Stimulated activated naive CD4-positive, alpha-beta T cell (primary cell): ENCODE data around the gene CD37.

Experiments
- DNase-seq, 6 experiments: peaks; one replicate each; lab custom pipeline; 2025; lab: John Stamatoyannopoulos, UW

CD37 gene

DNA sequence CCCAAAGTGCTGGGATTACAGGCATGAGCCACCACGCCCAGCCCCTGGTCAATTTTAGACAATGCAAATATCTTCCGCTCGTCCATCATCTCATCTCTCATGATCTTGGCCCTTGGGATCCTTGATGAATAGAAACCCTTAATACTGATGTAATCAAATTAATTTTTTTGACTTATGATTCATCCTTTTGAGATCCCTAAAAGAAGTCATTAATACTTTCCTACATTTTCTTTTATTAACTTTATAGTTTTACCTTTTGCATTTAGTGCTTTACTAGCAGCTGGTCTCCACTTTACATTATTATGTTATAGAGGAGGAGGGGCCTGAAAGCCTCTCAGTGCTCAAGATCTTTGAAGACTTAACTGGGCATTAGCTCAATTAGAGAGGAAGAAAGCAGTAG, 45.2 kb downstream of the CD37 start:
- no peak for DNase-seq

GRCh38 chr19:49382639-49383038, 47.4 kb downstream of the CD37 start:
- DNase-seq: no peak

DNA sequence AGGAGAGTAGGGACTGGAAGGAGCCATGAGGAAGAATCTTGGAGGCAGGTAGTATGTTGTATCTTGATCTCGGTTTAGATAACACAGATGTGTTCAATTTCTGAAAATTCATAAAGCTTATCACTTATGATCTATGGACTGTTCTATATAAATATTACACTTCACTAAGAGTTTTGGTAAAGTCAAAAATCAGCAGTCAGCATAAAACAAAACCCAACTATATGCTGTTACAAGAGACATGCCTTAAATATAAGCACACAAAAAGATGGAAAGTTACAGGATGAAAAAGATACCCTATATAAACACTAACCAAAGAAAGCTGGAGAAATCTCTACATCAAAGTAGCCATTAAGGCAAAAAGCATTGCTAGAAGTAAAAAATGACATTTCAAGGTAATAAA, 48.4 kb downstream of the CD37 start:
- no peak for DNase-seq

DNA sequence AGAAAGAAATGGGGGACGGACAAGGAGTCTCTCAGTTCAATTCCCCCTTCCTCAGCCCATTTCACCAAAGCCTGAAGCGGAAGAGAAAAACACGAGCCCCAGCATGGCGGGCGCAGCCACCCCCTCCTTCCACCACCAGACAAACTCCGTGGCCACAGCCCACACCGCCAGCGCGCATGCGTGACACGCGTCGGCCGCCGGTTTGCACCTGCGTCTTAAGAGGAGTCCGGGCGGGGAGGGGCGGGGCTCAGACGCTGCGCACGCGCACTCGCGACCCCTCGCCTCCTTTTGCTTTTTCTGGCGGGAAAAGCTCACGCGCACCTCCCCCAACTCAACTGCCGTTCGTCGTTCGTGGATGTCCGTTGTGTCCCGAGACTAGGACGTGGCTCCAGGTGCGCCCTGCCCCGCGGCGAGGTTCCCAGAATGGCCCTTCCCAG, 52.7 kb downstream of the CD37 start, which contains the start of gene KASH5:
Gene KASH5, plus strand, starts transcription at position 314 of the 437 bp plus-strand sequence. CDS start 2,635 bp downstream, outside the sequence.
- peak; percentile 51 to 85 (median 80) for DNase-seq

DNA sequence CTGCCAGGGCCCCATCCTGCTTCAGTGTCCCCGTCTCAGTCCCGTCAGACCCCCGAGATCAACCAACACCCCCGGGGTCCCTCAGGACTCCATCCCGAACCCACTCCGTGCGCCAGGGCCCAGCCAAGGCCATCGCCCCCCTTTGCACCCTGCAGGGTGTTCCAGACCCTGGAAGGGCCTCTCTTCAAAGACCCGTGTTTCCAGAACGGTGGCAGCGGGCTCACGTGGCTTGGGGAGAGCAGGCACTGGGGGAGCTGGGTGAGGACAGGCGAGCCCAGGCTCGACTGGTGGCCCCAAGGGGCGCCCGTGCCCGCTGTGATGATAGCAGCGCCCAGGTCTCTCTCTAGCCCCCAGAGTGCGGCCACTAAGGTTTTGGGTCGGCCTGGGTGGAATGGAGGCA, 54.2 kb downstream of the CD37 start:
- no peak for DNase-seq
